ENCODE data around the gene ARID5B.
"Not testable (repeated sequence)": the region's sequence is repeated elsewhere in the genome, so short reads cannot be mapped to it uniquely, and the experiment has no call there.

ARID5B gene

DNA sequence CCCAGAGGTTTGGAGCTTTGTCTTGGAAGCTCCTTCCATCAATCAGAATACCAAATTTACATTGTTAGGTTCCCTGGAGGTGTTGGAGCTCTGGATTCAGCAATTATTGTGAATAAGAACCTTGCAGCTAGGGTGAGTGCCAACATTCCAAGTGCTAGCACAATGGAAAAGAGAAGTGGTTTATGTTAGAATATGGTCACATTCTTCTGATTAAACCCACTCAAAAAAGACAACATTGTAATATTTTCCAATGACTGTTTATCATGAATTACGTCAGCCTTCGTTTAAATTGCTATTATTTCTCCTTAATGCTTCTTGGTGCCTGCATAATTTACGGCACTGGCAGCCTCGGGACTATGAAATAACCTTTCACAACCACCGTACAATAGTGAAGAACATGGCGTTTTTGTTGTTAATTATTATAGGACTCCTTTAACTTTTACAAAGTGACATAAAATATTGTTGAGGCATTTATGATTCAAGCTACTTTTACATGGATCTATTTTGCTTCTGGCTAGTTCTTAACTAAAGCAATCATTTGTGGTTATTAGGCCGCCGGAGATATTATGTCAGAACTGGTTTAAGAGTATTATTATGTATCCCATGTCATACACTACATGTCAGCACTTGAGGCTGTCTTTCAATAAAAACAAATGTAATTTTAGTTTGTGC lies 117.7 kb downstream of the ARID5B start:
- DNase-seq = no peak

DNA sequence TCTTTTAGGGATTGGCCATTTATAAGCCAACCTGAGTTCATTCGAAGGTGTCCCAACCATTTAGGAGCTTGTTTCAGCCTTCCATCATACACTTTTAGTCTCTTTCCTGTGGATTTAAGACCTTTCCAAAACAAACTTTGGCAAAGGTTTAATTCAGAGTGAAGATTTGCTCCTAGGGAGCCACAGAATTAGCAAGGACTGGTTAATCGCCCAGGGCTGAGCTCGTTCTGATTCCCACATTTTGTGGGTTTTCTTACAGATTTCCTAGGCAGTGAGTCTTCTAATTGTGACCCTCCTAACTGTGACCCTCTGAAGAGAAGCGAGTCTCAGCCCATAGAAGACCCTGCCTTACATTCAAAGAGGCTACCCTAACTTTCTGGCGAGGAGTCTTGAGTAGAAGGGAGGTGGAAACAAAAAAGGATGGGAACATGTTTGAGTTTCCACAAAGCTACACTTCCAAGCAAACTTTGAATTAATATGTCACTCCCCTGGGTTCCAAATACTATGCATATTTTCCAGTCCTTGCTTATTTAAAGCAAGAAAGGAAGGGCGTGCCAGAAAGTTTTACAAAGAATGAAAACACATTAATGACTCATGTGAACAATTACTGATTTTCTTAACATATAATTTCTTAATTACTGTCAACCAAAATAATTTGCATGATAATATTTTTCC lies 118.3 kb downstream of the ARID5B start:
- no peak for DNase-seq

DNA sequence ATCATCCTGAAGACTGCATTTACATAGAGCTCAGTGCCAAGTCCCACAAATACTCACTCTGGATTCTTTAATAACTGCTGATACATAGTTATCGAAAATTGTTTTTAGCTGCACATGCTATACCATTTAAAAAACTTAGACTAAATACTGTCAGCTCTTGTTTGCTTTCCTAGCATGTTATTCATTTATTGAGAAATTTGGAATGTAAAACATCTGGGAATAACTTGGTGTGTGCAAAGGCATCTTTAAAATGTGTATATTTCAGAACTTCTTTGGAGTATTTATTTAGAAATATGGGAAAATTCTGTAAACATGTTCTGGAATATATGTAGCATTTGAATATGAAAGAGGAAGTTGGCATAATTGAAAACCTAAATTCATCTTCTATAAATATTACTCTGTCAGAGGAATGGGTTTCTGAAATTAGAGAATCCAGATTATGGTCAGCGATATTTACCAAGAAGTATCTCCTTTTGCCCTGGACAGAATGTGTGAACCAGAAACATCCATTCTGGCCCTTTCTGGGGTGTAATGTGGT lies 119.7 kb downstream of the ARID5B start:
- no peak for DNase-seq

DNA sequence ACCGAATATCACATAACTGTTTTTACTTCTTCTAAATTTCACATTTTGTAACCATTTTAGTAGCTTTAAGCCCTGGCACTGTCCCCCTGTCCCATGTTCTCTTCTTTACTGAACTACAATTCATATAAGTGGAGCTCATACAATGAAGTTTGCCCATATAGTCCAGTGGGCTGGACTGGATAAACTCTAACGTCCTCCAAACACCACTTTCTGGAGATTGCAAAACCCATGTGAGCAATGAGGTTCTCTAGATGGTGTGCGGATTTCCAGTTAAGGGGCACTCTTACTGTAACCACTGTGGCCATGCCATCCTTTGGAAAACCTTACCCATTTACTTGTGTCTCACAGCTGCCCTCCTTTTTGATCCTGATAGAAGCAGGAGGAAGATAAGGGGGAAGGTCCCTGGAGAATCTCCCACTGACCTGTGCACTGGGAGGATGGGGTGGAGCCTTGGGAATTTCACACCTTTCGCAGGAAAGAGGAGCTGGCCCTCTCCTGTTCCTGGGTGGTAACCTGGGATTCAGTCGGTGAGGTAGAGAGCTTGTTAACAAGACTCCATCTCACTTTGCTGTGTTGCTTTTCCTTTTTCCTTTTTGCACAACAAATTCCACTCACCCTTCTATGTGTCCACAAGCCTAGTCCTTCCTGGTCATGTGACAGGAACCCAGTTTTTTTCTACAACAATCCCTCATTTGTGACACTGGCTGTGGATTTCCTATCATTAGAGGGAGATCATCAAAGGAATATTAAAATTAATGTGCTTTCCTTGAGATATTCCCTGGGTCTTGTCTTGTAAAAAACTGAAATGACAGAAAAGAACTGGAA lies 120.7 kb downstream of the ARID5B start:
- no peak for DNase-seq

- DNase-seq = no peak
Observed at GRCh38 chr10:62022830-62023229, 121.3 kb downstream of the ARID5B start.

DNA sequence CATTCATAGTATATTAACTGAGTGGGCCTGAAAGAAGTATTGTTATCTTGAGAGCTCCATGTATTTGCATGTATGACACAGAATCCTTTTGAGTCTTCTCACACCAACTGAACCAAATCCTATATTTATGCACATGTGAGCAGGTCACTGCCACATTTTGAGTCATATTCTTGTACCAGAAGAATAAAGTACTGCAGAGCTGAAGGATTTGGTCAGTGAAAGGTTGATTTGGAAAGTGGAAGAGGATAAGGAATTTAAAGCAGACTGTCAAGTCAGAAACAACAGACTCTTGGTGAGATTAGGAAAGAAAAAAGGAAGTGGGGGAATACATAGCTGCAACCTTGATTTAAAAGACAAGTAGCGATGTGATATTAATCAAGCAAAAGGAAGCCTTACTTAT lies 121.8 kb downstream of the ARID5B start:
- no peak for DNase-seq

DNA sequence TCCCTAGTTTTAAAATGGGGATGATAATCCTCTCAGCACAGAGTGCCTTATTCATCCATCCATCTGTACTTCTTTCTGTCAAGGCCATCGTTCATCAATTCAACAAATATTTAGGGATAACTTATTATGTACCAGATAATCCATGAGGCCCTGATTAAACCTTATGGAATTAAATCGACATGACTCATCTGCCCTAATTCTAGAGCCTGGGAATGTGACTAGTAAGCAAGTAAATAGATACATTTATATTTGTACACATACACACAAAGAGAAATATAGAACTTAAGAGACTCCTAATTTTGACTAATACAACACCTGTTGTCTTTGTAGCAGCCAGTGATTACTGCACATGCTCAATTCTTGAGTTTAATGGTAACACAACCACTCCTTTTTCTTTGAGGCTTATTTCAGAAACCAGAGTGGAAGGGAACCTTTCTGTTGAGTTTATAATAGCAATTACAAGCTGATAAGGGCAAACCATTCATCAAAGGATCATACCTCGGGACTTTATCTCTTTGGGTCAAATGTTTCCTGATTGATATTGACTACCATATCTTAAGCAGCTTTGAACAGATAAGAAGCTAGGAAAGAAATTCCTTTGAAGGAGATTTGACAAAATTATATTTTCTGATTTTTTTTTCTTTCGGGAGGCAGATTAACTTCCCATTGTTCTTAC lies 122.7 kb downstream of the ARID5B start:
- DNase-seq = no peak

DNA sequence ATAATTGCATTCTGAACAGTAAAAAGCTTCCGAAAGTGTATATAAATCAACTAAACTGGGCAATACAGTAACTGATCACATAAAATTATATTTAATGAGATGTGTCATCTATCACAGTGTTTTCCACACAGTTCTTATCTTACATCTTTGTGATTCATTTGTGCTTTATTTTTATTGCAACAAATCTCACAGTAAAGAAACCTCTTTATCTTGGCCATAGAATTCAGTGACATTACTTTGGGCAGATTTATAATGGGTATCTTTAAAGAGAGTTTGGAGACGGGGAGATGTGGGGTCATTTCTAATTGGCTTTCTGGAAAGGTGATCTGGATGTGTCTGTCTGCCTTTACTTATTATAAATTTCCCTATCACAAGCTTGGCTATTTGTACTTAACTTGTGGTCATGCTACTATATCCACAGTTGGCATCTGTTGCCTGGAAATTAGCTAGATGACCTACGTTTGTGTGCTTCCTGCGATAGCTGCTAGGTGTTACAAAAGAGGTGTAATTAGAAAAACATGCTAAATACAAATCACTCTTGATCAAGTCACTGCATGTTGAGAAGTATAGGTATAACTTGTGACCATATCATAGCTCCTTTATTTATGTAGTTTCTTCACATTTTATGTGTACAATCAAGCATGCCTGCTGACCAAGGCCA lies 123.8 kb downstream of the ARID5B start:
- no peak for DNase-seq

DNA sequence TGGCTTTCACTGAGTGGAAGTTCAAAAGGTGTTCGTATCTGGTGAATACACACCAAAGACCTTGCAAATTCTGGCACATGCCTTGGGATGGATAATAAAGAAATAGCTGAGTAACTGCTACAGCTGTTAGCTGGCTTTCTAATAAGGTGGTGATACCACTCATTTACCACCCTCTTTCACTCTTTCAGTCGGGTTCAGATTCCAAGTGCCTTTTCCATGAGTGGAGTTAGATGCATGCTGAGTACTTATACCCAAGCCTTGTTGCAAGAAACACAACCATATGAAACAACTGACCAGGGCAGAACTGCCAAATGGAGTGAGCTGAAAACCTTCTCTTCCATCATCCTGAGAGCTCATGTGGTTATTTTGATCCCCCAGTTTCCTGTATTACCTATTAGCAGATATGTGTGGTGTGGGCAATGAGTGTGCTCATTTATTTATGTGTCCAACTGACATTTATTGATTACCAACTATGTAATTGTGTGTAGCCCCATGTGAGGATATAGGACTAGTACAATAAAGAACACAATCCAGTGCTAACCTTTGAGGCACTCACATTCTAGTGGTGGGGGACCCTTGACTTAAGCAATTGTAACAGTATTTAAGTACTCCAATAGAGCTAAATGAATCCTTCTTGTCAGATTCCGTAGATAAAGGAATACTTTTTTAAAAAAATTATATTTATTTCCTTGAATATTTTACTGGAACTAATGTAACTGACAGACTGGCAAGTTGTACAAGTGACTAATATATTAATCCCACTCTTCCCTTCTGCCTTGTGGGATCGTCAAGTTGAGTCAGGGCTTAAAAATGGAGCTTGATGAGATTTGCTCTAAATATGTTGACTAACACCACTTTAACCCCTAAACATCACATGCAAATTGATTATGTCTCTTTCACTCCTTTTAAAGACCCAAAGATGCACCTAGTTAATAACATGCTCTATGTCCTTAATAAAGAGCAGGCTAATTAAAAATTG lies 124.7 kb downstream of the ARID5B start:
- DNase-seq = no peak

DNA sequence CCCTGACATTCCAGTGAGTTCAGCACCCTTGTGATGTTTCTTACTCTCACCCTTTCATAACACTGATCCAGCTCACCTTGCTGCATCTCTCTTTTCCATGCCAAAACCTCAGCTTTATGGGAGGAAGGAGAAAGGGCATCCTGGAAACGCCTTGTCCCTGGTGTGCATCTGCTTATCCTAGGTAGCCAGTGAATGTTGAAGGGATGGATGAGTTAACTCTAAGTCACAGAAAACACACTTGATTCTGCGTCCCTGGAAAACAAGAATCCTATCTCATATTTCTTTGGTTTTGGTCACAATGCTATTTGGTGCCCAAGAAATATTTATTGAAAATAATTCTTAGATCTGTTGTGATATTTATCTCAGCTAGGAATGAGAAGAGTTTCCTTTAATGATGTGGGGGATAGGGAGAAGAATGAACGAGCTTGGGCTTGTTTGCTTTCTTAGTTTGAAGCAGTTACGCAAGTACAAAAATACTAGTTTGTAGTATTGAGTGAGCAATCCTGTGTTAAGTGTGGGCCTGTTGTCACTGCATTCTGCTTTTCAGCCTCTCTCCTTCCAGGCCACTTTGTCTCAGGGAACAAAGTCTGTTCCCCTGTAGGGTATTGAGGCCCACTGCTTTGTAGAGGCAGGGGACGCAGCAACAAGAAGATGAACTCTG lies 126.5 kb downstream of the ARID5B start:
- DNase-seq = no peak

- DNase-seq = not testable (repeated sequence)
Observed at GRCh38 chr10:62028502-62028842, 127.0 kb downstream of the ARID5B start.

GRCh38 chr10:62029401-62029800 lies 127.9 kb downstream of the ARID5B start:
- no peak for DNase-seq

GRCh38 chr10:62031507-62031906 lies 130.0 kb downstream of the ARID5B start:
- DNase-seq = no peak

- DNase-seq = no peak
Observed at GRCh38 chr10:62033125-62033524, 131.6 kb downstream of the ARID5B start.

- no peak for DNase-seq
Observed at GRCh38 chr10:62034096-62034640, 132.7 kb downstream of the ARID5B start.

GRCh38 chr10:62036186-62037081 lies 134.9 kb downstream of the ARID5B start:
- DNase-seq = no peak

GRCh38 chr10:62037166-62037831 lies 135.8 kb downstream of the ARID5B start:
- no peak for DNase-seq

- no peak for DNase-seq
Observed at GRCh38 chr10:62037890-62038608, 136.6 kb downstream of the ARID5B start.
